GM18517 (cell line): ENCODE measurements around the gene PRDM7.
"Not testable (repeated sequence)": the region's sequence is repeated elsewhere in the genome, so short reads cannot be mapped to it uniquely, and the experiment has no call there.

Source experiments
- ATAC-seq: cut with Tn5 transposase; IDR thresholded peaks from one replicate; pipeline ENCODE4 v1.9.1; 2021; ENCODE audit warnings: mild to moderate bottlenecking, moderate library complexity; ENCODE audit not compliant: unreplicated experiment

The PRDM7 gene

GRCh38 chr16:90016339-90016950 lies 60.7 kb downstream of the PRDM7 start:
- ATAC-seq = no peak

GRCh38 chr16:90015586-90016338 lies 61.4 kb downstream of the PRDM7 start:
- ATAC-seq = no peak

- no peak for ATAC-seq
These were observed 64.0 kb downstream of the PRDM7 start for GRCh38 chr16:90012991-90013745.

GRCh38 chr16:90011908-90012501 lies 65.1 kb downstream of the PRDM7 start:
- ATAC-seq = no peak

- ATAC-seq = no peak
These were observed 65.7 kb downstream of the PRDM7 start for GRCh38 chr16:90011508-90011819.

GRCh38 chr16:90010676-90011507 lies 66.2 kb downstream of the PRDM7 start:
- ATAC-seq = no peak

- ATAC-seq = no peak
These were observed 67.8 kb downstream of the PRDM7 start for GRCh38 chr16:90009172-90009899.

- ATAC-seq = no peak
These were observed 68.4 kb downstream of the PRDM7 start for GRCh38 chr16:90008708-90009145.

- not testable (repeated sequence) for ATAC-seq
These were observed 69.4 kb downstream of the PRDM7 start for GRCh38 chr16:90007635-90008234.

- no peak for ATAC-seq
These were observed 70.1 kb downstream of the PRDM7 start for GRCh38 chr16:90007015-90007414.
